ES-I3 (cell line): ENCODE data around the gene DUOX1.
"Not testable (repeated sequence)": the region's sequence is repeated elsewhere in the genome, so short reads cannot be mapped to it uniquely, and the experiment has no call there.

Source experiments
- H3K36me3 ChIP-seq: 2 replicates; pipeline ENCODE4 v1.6.1; 2013; ENCODE audit warnings: mild to moderate bottlenecking, low read length, control low read depth, moderate library complexity; ENCODE audit not compliant: insufficient read depth
- H3K4me1 ChIP-seq: 2 replicates; pipeline ENCODE4 v1.6.1; 2013; ENCODE audit warnings: mild to moderate bottlenecking, control low read depth, low read length; ENCODE audit not compliant: insufficient read depth
- H3K9ac ChIP-seq: 2 replicates; pipeline ENCODE4 v1.6.1; 2013; ENCODE audit warnings: low read depth, mild to moderate bottlenecking, low read length, moderate library complexity
- H3K9me3 ChIP-seq: 2 replicates; pipeline ENCODE4 v1.6.1; 2013; ENCODE audit warnings: mild to moderate bottlenecking, low read length, moderate library complexity; ENCODE audit not compliant: control insufficient read depth, insufficient read depth

The DUOX1 gene

GRCh38 chr15:45129651-45130129 lies at the start of gene DUOX1, which contains the start of gene DUOXA1:
DUOX1 (plus strand) TSS chr15:45129994; CDS start chr15:45131967, 1,973 bp downstream.
DUOXA1 (minus strand) TSS chr15:45129879; CDS start chr15:45123014, 6,865 bp downstream.
- Histone ChIP-seq H3K4me1 (no peaks in the 10 kb centered on the region), H3K9ac (peak within 1 kb of the TSS; percentile 57), H3K9me3 (no peaks in the 10 kb centered on the region), H3K36me3 (no peaks in the 10 kb centered on the region)

- not testable (repeated sequence) for H3K9me3 ChIP-seq, H3K4me1 ChIP-seq, H3K36me3 ChIP-seq, H3K9ac ChIP-seq
These were observed 49.2 kb upstream of the DUOX1 start for GRCh38 chr15:45080593-45080992.

- H3K4me1 ChIP-seq, H3K36me3 ChIP-seq, H3K9ac ChIP-seq, H3K9me3 ChIP-seq: not testable (repeated sequence)
These were observed 47.4 kb upstream of the DUOX1 start for GRCh38 chr15:45082412-45082811.

- H3K36me3 ChIP-seq, result no peaks in the 10 kb centered on the region
These were observed 46.6 kb upstream of the DUOX1 start for GRCh38 chr15:45083223-45083622.

GRCh38 chr15:45084163-45084562 lies 45.6 kb upstream of the DUOX1 start:
- Histone ChIP-seq H3K9me3 (no peaks in the 10 kb centered on the region; the same call in 1 of the 2 replicates), H3K4me1 (no peaks in the 10 kb centered on the region), H3K9ac (no peak overlapping the region), H3K36me3 (no peaks in the 10 kb centered on the region)

More at GRCh38 chr15:45083223-45083622, 46.6 kb upstream of the DUOX1 start:
- Histone ChIP-seq H3K4me1 (no peaks in the 10 kb centered on the region), H3K9ac (no peak overlapping the region), H3K9me3 (no peaks in the 10 kb centered on the region; the same call in 1 of the 2 replicates)

- H3K36me3 ChIP-seq, result no peaks in the 10 kb centered on the region
- H3K4me1 ChIP-seq, result no peaks in the 10 kb centered on the region
- H3K9me3 ChIP-seq, result no peaks in the 10 kb centered on the region; the same call in 1 of the 2 replicates
- no peak overlapping the region for H3K9ac ChIP-seq
These were observed 42.3 kb upstream of the DUOX1 start for GRCh38 chr15:45087513-45087912.

GRCh38 chr15:45088801-45089711 lies 40.7 kb upstream of the DUOX1 start:
- Histone ChIP-seq H3K4me1 (0 out of 2 replicates have a peak, but pooled peaks cover 1% of the 10 kb centered on the region), H3K9ac (no peak overlapping the region), H3K36me3 (no peaks in the 10 kb centered on the region), H3K9me3 (no peaks in the 10 kb centered on the region; the same call in 1 of the 2 replicates)

- H3K9me3 ChIP-seq, result no peaks in the 10 kb centered on the region; the same call in 1 of the 2 replicates
- H3K36me3 ChIP-seq, result no peaks in the 10 kb centered on the region
- H3K9ac ChIP-seq, result no peak overlapping the region
- H3K4me1 ChIP-seq, result 0 out of 2 replicates have a peak, but pooled peaks cover 5% of the 10 kb centered on the region
These were observed 40.0 kb upstream of the DUOX1 start for GRCh38 chr15:45089712-45090373.

- Histone ChIP-seq H3K4me1 (0 out of 2 replicates have a peak, but pooled peaks cover 5% of the 10 kb centered on the region), H3K9ac (no peak overlapping the region), H3K36me3 (no peaks in the 10 kb centered on the region), H3K9me3 (no peaks in the 10 kb centered on the region)
These were observed 38.6 kb upstream of the DUOX1 start for GRCh38 chr15:45091161-45091560.

GRCh38 chr15:45091576-45091975 lies 38.2 kb upstream of the DUOX1 start:
- H3K36me3 ChIP-seq, result no peaks in the 10 kb centered on the region
- no peaks in the 10 kb centered on the region for H3K9me3 ChIP-seq
- H3K4me1 ChIP-seq, result 0 out of 2 replicates have a peak, but pooled peaks cover 5% of the 10 kb centered on the region
- H3K9ac ChIP-seq, result no peak overlapping the region

- Histone ChIP-seq H3K36me3 (no peaks in the 10 kb centered on the region), H3K4me1 (0 out of 2 replicates have a peak, but pooled peaks cover 5% of the 10 kb centered on the region), H3K9ac (no peak overlapping the region), H3K9me3 (no peaks in the 10 kb centered on the region)
These were observed 36.8 kb upstream of the DUOX1 start for GRCh38 chr15:45093013-45093412.

- Histone ChIP-seq H3K9me3 (no peaks in the 10 kb centered on the region), H3K4me1 (0 out of 2 replicates have a peak, but pooled peaks cover 5% of the 10 kb centered on the region), H3K9ac (no peak overlapping the region), H3K36me3 (no peaks in the 10 kb centered on the region)
These were observed 36.0 kb upstream of the DUOX1 start for GRCh38 chr15:45093622-45094357.

GRCh38 chr15:45094358-45094730 lies 35.5 kb upstream of the DUOX1 start:
- H3K4me1 ChIP-seq, result 0 out of 2 replicates have a peak, but pooled peaks cover 5% of the 10 kb centered on the region
- H3K9me3 ChIP-seq, result no peaks in the 10 kb centered on the region
- no peaks in the 10 kb centered on the region for H3K36me3 ChIP-seq

GRCh38 chr15:45095661-45096060 lies 34.1 kb upstream of the DUOX1 start:
- Histone ChIP-seq H3K9me3 (no peaks in the 10 kb centered on the region), H3K9ac (no peak overlapping the region), H3K4me1 (0 out of 2 replicates have a peak, but pooled peaks cover 5% of the 10 kb centered on the region), H3K36me3 (no peaks in the 10 kb centered on the region)

More at GRCh38 chr15:45094358-45094730, 35.5 kb upstream of the DUOX1 start:
- H3K9ac ChIP-seq, result no peak overlapping the region
